Epithelial cell of proximal tubule (primary cell): ENCODE data around the gene RIOK2. TPM values are rescaled to one million over a fixed set of nuclear protein-coding genes. Genes with fewer than 3 reads are reported as not detected.

Experiments used
- DNase-seq: peaks from one replicate; pipeline ENCODE4 v3.0.0-alpha.2; 2011; ENCODE audit warnings: low read depth
- H3K4me3 ChIP-seq: 2 replicates; pipeline ENCODE4 v1.5.1; 2011; ENCODE audit warnings: low read depth, mild to moderate bottlenecking, low read length
- CTCF ChIP-seq: conservative IDR thresholded peaks from 2 replicates; pipeline ENCODE4 v1.5.1; 2012; ENCODE audit warnings: low read depth, mild to moderate bottlenecking, low read length
- total RNA-seq: library from RNA; depleted of rRNA; stranded (reverse); fragments of >200 nt; gene quantifications from 2 replicates; pipeline ENCODE4 v1.2.3, GENCODE V29; 2015

Gene RIOK2
- total RNA-seq, 1 donor from 2014 or later: 48.8 TPM

GRCh38 chr5:97118261-97119006 lies 64.6 kb downstream of the RIOK2 start:
- H3K4me3 ChIP-seq: no peak overlapping the region
- no peak for TF ChIP-seq CTCF
- no peak for DNase-seq

- H3K4me3 ChIP-seq: no peak overlapping the region
- no peak for TF ChIP-seq CTCF
- DNase-seq: no peak
These were observed 67.1 kb downstream of the RIOK2 start for GRCh38 chr5:97115932-97116331.

GRCh38 chr5:97112230-97112629 lies 70.8 kb downstream of the RIOK2 start:
- DNase-seq: no peak
- no peak overlapping the region for H3K4me3 ChIP-seq
- no peak for TF ChIP-seq CTCF

- H3K4me3 ChIP-seq: no peak overlapping the region
- no peak for DNase-seq
- no peak for TF ChIP-seq CTCF
These were observed 71.4 kb downstream of the RIOK2 start for GRCh38 chr5:97111616-97112015.

- H3K4me3 ChIP-seq: no peak overlapping the region
- TF ChIP-seq CTCF: no peak
- DNase-seq: no peak
These were observed 72.0 kb downstream of the RIOK2 start for GRCh38 chr5:97111004-97111403.

Other genes with a start within 250 kb of the RIOK2 start
- 16.1 and 21.4 TPM in 2 replicates for gene LNPEP, start 247.2 kb downstream of the RIOK2 start, total RNA-seq
- gene LIX1, start 40.6 kb downstream of the RIOK2 start, total RNA-seq: under 0.01 and 0.12 TPM in 2 replicates